Measurements from ENCODE around the gene GRID1.
"Not testable (repeated sequence)": the region's sequence is repeated elsewhere in the genome, so short reads cannot be mapped to it uniquely, and the experiment has no call there.

The GRID1 gene

GRCh38 chr10:85868627-85869499 is 497.7 kb downstream of the GRID1 start:
- no peak for DNase-seq (ENCODE audit: low read depth)

- no peak for DNase-seq (ENCODE audit: low read depth)
Observed at GRCh38 chr10:85864868-85865526, 501.6 kb downstream of the GRID1 start.

GRCh38 chr10:85864173-85864549 is 502.4 kb downstream of the GRID1 start:
- no peak for DNase-seq (ENCODE audit: low read depth)

DNA sequence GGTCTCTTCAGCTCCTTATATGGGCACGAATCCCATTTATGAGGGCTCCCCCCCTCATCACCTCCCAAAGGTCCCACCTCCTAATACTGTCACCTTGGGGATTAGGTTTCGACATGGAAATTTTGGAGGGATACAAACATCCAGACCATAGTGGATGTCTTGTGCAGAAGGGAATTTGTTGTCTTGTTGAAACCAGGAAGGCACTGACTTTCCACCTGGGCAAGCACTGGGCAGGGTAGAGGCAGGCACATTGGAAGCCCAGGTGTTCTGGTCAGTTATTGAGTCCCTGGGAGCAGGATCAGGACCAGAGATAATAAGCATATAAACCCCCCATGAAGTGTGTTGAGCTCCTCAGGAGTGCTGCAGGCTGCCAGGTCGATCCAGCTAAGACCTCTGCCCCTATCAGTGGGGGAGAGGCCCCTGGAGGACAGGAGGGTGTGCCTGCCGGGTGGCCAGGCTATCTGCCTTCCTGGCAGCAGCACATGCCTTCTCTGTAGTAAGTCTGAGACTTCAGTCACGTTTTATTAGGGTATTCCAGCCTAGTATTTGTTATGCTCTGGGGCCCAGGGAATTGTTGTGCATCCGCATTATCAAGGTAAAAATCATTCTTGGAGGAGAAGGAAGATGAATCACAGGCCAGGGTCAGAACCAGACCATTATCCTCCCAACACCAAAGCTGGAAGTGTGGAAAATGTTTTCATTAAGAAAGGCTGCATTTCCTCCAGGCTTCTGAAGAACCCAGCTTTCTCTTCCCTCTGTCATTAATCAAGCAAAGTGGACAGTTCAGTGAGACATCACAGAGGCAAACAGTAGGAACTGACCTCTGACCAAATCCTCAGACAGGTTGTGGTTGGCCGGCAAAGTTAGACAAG is 503.1 kb downstream of the GRID1 start:
- DNase-seq (ENCODE audit: low read depth) = no peak

DNA sequence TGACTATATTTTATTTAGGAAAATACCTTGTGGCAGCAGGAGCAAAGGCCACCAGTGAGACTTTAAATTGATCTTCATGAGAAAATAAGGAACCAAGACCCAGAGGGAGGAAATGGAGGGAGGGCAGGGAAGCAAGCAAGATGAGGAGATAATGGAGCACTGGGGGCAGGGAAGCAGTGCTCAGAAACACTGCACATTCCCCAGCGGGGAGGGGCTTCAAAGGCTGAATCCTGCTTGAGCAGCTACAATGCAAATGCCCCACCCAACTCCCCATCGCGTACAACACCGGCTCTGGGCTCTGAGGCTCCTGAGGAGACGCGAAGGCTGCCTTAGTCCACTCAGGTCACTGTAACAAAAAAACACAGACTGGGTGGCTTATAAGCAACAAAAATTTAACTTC is 503.8 kb downstream of the GRID1 start:
- no peak for DNase-seq (ENCODE audit: low read depth)

- DNase-seq (ENCODE audit: low read depth) = no peak
Observed at GRCh38 chr10:85861513-85862197, 504.9 kb downstream of the GRID1 start.

GRCh38 chr10:85859859-85860258 is 506.7 kb downstream of the GRID1 start:
- no peak for DNase-seq (ENCODE audit: low read depth)

GRCh38 chr10:85858776-85859515 is 507.6 kb downstream of the GRID1 start:
- DNase-seq (ENCODE audit: low read depth) = no peak

GRCh38 chr10:85857791-85858190 is 508.8 kb downstream of the GRID1 start:
- no peak for DNase-seq (ENCODE audit: low read depth)

DNA sequence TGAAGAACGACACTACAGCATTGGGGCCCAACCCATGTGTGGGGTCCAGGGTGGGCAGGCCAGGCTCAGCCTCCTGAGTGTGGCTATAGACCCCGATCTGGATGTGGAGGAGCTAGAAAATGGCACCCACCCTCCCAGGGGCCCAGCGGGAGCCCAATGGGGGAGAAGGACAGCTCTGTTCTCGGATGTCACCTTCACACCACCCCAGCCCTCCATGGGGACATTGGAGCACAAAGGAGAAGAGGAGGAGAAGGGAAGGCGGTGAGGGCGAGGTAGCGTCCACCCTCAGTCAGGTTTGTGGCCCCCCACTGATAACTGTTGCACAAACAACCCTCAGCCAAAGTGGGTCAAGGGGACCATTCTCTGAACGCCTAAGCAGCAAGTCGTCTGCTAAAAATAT is 509.3 kb downstream of the GRID1 start:
- no peak for DNase-seq (ENCODE audit: low read depth)

DNA sequence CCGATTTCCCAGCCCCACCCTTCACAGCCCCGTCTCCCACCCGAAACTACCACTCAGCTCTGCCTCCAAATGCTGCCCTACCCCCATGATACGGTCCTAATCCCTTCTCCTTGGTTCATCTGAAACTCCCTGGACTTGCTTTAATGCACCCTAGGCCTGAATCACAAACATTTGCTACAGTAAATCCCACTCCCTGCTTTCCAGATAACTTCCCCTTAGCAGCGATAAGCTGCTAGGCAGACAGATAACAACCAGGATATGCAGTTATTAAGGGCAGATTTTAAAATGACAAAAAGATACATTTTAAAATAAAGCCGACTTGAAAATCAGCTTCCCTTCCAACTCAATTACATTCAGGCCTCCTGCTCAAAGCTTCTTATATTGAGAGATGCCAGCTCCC is 514.7 kb downstream of the GRID1 start:
- no peak for DNase-seq (ENCODE audit: low read depth)

GRCh38 chr10:85851325-85851724 is 515.3 kb downstream of the GRID1 start:
- DNase-seq (ENCODE audit: low read depth) = peak; percentile 52

DNA sequence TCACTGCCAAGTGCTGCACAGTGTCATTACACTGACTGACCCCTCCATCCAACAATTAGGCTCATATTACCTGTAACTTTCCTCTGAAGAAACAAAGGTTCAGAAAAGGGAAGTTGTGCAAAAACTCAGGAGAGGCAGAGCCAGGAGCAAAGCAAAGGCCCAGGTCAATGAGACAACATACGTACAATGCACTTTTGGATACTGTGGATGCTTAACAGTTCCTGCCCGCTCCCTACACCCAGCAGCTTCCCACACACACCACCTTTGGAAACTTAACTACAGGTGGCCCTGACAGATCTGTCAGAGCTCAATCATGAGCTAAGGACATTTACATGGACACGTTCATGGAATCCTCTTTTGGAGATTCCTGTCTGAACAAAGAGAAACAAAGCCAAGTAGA is 515.9 kb downstream of the GRID1 start:
- no peak for DNase-seq (ENCODE audit: low read depth)

DNA sequence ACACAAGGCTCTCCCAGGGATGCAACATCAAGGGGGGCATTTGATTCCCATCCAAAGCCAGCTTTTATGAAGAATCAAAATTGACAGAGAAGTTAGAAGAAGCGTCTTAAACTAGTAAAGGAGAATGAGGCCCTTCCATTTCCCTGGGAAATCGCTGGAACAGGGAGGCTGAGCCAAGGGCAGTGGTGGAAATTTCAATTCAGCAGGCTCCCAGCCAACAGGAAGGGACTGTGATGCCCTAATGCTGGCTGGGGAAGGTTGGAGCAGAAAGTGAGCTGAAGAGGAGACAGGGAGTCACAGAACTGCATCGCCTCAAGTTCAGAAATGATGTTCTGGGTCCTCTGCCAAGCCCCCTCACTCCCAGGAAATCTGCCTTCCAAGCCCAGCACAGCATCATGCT is 517.3 kb downstream of the GRID1 start:
- no peak for DNase-seq (ENCODE audit: low read depth)

DNA sequence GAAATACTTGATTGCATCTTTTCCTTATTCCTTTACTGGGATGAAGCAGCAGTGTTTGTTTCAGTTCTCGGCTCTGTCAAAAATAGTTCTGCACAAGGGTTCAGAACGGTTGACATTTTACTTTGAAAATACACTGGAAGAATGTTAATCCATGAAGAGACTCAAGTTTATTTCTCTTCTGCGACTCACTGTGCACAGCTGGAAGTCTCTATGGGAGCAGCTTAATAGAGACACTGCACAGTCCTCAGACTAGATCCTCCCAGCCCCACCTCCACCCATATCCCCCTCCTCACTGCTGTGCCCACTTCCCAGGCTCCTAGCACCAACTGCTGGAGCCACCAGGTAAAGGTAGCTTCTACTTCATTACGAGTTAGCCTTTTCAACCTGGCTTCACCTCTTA is 517.8 kb downstream of the GRID1 start:
- DNase-seq (ENCODE audit: low read depth) = no peak

- DNase-seq (ENCODE audit: low read depth) = no peak
Observed at GRCh38 chr10:85847085-85847484, 519.5 kb downstream of the GRID1 start.

GRCh38 chr10:85838660-85839059 is 527.9 kb downstream of the GRID1 start:
- not testable (repeated sequence) for DNase-seq (ENCODE audit: low read depth)

GRCh38 chr10:85832988-85833387 is 533.6 kb downstream of the GRID1 start:
- no peak for DNase-seq (ENCODE audit: low read depth)

GRCh38 chr10:85831422-85831821 is 535.2 kb downstream of the GRID1 start:
- no peak for DNase-seq (ENCODE audit: low read depth)

- DNase-seq (ENCODE audit: low read depth) = no peak
Observed at GRCh38 chr10:85826377-85826776, 540.2 kb downstream of the GRID1 start.

DNA sequence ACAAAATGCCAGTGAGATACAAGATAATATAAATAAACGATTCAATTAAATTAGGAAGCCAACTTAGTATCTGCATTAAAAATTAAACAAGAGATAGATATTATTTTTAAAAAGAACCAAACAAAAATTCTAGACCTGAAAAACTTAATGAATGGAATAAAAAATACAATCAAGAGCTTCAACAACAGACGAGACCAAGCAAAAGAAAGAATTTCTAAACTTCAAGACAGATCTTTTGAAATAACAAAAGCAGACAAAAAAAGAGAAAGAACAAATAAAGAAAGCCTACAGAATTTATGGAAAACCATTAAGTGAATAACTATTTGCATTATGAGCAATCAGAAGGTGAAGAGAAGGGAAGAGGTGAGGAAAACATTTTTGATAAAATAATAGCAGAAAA is 555.2 kb downstream of the GRID1 start:
- DNase-seq (ENCODE audit: low read depth) = no peak

All from HS-5 (cell line).